Frontal cortex (tissue), 4 donors: ENCODE results near the gene PIK3R5. TPM values are rescaled to one million over a fixed set of nuclear protein-coding genes. Genes with fewer than 3 reads are reported as not detected.
"Not testable (repeated sequence)": the region's sequence is repeated elsewhere in the genome, so short reads cannot be mapped to it uniquely, and the experiment has no call there.

Experiments
- DNase-seq, 2 donors: peaks; one replicate each; pipeline ENCODE4 v3.0.0; 2012; ENCODE audit warnings: low spot score in 2 of 2
- FAIRE-seq: peaks from 2 replicates; lab custom pipeline; 2012; peaks lifted over from hg19 to GRCh38; lab: Jason Lieb, UNC
- total RNA-seq: library from RNA; depleted of rRNA; stranded (reverse); fragments of >200 nt; gene quantifications from one replicate; pipeline ENCODE4 v1.2.3, GENCODE V29; 2014
- donor health status: control.
- donor health status: control.
- donor health status: control.

Gene PIK3R5
- total RNA-seq, 1 donor from 2014 or later: 0.41 TPM

- FAIRE-seq (no peak), DNase-seq (no peak)
Observed at GRCh38 chr17:8868092-8868491, 97.4 kb downstream of the PIK3R5 start.

GRCh38 chr17:8867361-8867981 is 98.0 kb downstream of the PIK3R5 start, which contains the start of gene PIK3R6:
PIK3R6 (minus strand) TSS chr17:8867674; CDS start chr17:8849794, 17,880 bp downstream.
- no peak for FAIRE-seq

GRCh38 chr17:8865811-8866210 is 99.7 kb downstream of the PIK3R5 start:
- DNase-seq (no peak), FAIRE-seq (no peak)

More at GRCh38 chr17:8867361-8867981, 98.0 kb downstream of the PIK3R5 start, which contains the start of gene PIK3R6:
- DNase-seq: no peak

- FAIRE-seq (no peak), DNase-seq (no peak)
Observed at GRCh38 chr17:8865385-8865784, 100.1 kb downstream of the PIK3R5 start.

GRCh38 chr17:8862213-8863056 is 103.1 kb downstream of the PIK3R5 start:
- DNase-seq (no peak), FAIRE-seq (no peak)

GRCh38 chr17:8861495-8862181 is 103.9 kb downstream of the PIK3R5 start:
- DNase-seq: no peak
- no peak for FAIRE-seq

GRCh38 chr17:8859804-8860430 is 105.6 kb downstream of the PIK3R5 start:
- no peak for FAIRE-seq
- no peak for DNase-seq

GRCh38 chr17:8859027-8859803 is 106.3 kb downstream of the PIK3R5 start:
- no peak for FAIRE-seq
- no peak for DNase-seq

GRCh38 chr17:8857919-8858318 is 107.6 kb downstream of the PIK3R5 start:
- DNase-seq (no peak), FAIRE-seq (no peak)

- DNase-seq (no peak), FAIRE-seq (no peak)
Observed at GRCh38 chr17:8856869-8857575, 108.5 kb downstream of the PIK3R5 start.

- DNase-seq, FAIRE-seq: not testable (repeated sequence)
Observed at GRCh38 chr17:8856205-8856603, 109.3 kb downstream of the PIK3R5 start.

- DNase-seq (no peak), FAIRE-seq (no peak)
Observed at GRCh38 chr17:8855477-8856204, 109.9 kb downstream of the PIK3R5 start.

GRCh38 chr17:8851600-8851999 is 113.9 kb downstream of the PIK3R5 start:
- DNase-seq (no peak), FAIRE-seq (no peak)

GRCh38 chr17:8849311-8850041 is 116.0 kb downstream of the PIK3R5 start:
- DNase-seq (no peak), FAIRE-seq (no peak)

GRCh38 chr17:8847891-8848290 is 117.6 kb downstream of the PIK3R5 start:
- no peak for DNase-seq
- FAIRE-seq: no peak

GRCh38 chr17:8846768-8847211 is 118.7 kb downstream of the PIK3R5 start:
- no peak for DNase-seq
- FAIRE-seq: no peak
